ENCODE data around the gene SCAI. TPM values are rescaled to one million over a fixed set of nuclear protein-coding genes. Genes with fewer than 3 reads are reported as not detected.

The SCAI gene
- total and polyA plus RNA-seq, 7 donors: 0.39 to 5.2 (median 1.8) TPM

DNA sequence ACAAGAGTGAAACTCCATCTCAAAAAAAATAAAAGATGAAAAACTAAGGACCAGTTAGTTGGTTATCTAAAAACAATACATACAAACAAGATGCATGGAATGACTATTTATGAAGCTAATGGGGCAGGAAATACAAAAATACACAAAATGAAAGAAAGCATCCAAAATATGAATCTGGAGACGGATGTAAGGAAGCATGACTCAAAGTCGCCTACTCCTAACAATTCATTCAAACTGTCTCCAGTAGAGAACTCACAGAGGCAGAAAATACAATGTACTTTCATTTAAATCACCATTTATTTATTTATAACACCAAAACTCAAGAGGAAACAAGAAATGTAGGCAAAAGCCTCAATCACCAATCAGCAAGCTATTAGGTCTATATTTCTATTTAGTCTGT lies 68.4 kb downstream of the SCAI start:
- no peaks in the 10 kb centered on the region for H3K27me3 ChIP-seq (ENCODE audit: insufficient read depth in 3 of 3, low read length in 2 of 3)
- intact Hi-C loops (cut with DNase I): no loop called here
- no peaks in the 10 kb centered on the region for H3K9me3 ChIP-seq
- H3K36me3 ChIP-seq (ENCODE audit: insufficient read depth in 1 of 2, low read depth in 1 of 2): no peaks in the 10 kb centered on the region
- ATAC-seq (no peak), DNase-seq (no peak)
- WGBS, 3 donors: 76 to 97% (median 92%) methylated on average over 2 of the region's 2 CpGs
- H3K4me3 ChIP-seq: no peak overlapping the region
- H3K4me1 ChIP-seq: no peaks in the 10 kb centered on the region
- TF ChIP-seq, protein P1, sequence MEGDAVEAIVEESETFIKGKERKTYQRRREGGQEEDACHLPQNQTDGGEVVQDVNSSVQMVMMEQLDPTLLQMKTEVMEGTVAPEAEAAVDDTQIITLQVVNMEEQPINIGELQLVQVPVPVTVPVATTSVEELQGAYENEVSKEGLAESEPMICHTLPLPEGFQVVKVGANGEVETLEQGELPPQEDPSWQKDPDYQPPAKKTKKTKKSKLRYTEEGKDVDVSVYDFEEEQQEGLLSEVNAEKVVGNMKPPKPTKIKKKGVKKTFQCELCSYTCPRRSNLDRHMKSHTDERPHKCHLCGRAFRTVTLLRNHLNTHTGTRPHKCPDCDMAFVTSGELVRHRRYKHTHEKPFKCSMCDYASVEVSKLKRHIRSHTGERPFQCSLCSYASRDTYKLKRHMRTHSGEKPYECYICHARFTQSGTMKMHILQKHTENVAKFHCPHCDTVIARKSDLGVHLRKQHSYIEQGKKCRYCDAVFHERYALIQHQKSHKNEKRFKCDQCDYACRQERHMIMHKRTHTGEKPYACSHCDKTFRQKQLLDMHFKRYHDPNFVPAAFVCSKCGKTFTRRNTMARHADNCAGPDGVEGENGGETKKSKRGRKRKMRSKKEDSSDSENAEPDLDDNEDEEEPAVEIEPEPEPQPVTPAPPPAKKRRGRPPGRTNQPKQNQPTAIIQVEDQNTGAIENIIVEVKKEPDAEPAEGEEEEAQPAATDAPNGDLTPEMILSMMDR (IDR thresholded peaks at IDR 0.05): no peak
- H3K27ac ChIP-seq: no peak overlapping the region

DNA sequence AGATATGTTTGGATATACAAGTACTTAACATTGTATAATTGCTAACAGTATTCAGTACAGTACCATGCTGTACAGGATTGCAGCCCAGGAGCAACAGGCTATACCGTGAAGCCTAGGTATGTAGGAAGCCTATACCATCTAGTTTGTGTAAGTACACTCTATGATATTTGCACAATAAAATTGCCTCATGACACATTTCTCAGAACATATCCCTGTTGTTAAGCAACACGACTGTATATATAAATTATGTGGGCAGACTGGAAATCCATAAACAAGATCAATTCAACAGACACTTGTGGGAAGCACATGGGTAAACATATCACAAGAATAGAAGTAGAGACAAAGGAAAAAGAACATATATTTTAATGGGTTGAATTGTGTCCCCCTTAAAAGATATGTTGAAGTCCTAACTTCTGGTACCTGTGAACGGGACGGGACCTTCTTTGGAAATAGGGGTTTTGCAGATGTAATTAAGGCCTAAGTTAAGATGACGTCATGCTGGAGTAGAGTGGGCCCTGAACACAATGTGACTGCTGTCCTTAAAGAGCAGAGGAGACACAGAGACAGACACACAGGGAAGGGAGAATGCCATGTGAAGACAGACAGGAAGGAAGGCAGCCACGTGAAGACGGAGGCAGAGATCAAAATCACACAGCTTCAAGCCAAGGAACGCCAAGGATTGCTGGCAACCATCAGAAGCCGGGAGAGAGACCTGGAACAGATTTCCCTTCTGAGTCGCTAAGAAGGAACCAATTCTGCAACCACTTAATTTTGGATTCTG lies 76.3 kb downstream of the SCAI start:
- Histone ChIP-seq H3K27ac (peak overlapping the region; percentile 32), H3K36me3 (ENCODE audit: insufficient read depth in 1 of 2, low read depth in 1 of 2) (no peaks in the 10 kb centered on the region), H3K4me3 (no peak overlapping the region), H3K9me3 (no peaks in the 10 kb centered on the region), H3K4me1 (no peaks in the 10 kb centered on the region), H3K27me3 (ENCODE audit: insufficient read depth in 3 of 3, low read length in 2 of 3) (no peaks in the 10 kb centered on the region)
- DNase-seq (peak in 1 of 2 donors; percentile 50), ATAC-seq (peak in 3 of 4 donors; percentile 42 to 81 (median 63))
- TF ChIP-seq, protein P1 (IDR thresholded peaks at IDR 0.05): no peak
- WGBS, 3 donors: 36 to 49% (median 39%) methylated on average over 10 of the region's 10 CpGs
- intact Hi-C loops (cut with DNase I): no loop called here

DNA sequence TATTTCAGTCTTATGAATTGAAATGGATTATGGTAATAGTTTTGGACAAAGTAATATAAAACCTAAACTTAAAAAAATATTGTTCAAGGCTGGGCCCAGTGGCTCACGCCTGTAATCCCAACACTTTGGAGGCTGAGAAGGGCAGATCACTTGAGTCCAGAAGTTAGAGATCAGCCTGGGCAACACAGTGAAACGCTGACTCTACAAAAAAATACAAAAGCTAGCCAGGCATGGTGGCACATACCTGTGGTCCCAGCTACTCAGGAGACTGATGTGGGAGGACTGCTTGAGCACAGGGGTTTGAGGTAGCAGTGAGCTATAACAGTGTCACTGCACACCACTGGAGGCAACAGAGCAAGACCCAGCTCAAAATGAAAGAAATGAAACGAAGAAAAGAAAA lies 81.9 kb downstream of the SCAI start:
- no peak for ATAC-seq
- intact Hi-C loops (cut with DNase I): no loop called here
- WGBS, 3 donors: 91 to 96% (median 95%) methylated on average over 3 of the region's 3 CpGs

DNA sequence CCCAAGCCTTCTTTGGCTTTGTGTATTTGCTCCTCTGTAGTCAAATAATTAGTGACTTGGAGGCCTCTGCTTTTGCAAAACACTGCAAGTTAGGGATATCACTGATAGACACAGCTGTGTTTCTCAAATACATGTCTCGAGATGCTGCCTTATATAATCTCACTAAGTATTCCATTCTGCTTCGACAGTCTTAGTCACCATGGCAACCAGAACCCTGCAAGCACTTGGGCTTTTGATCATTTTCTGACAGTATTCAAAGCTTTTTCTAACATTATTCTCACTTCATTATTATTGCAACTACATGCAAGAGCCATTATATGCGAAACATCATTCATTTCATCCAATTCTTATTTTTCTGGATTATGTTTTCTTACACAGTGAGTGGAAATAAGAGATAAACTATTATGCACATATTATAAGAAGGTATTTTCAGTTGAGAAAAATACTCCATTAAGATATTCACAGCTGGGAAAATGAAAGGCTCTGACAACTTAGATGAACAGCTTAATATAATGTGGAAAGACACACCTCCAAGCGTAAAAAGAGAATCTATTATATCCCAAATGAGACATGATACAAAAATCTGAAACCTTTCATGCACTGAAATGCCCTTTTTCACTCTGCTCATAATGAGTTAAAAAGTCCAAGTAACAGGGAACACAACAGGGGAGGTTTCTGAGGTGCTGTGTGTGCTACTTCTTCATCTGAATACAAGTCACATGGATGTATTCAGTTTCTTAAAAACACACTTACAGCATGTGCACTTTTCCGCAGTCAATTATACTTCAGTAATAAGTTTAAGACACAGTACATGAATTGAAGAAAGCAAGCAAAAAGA lies 93.9 kb downstream of the SCAI start:
- H3K9me3 ChIP-seq: no peaks in the 10 kb centered on the region
- no peak overlapping the region for H3K27ac ChIP-seq
- 82 to 85% (median 83%) methylated on average over 5 of the region's 5 CpGs for WGBS, 3 donors
- H3K4me1 ChIP-seq: no peaks in the 10 kb centered on the region
- TF ChIP-seq, protein P1 (IDR thresholded peaks at IDR 0.05): no peak
- ATAC-seq (no peak), DNase-seq (no peak)
- no peak overlapping the region for H3K4me3 ChIP-seq
- intact Hi-C loops (cut with DNase I): no loop called here
- H3K36me3 ChIP-seq (ENCODE audit: insufficient read depth in 1 of 2, low read depth in 1 of 2): peaks cover 0 to 4% of the 10 kb centered on the region in 2 donors
- H3K27me3 ChIP-seq (ENCODE audit: insufficient read depth in 3 of 3, low read length in 2 of 3): no peaks in the 10 kb centered on the region

More for the DNA sequence above, 81.9 kb downstream of the SCAI start:
- no peaks in the 10 kb centered on the region for H3K9me3 ChIP-seq
- H3K4me1 ChIP-seq: no peaks in the 10 kb centered on the region
- no peak overlapping the region for H3K4me3 ChIP-seq
- H3K27me3 ChIP-seq (ENCODE audit: insufficient read depth in 3 of 3, low read length in 2 of 3): no peaks in the 10 kb centered on the region
- no peaks in the 10 kb centered on the region for H3K36me3 ChIP-seq (ENCODE audit: insufficient read depth in 1 of 2, low read depth in 1 of 2)
- DNase-seq: no peak
- H3K27ac ChIP-seq: no peak overlapping the region
- TF ChIP-seq, protein P1 (IDR thresholded peaks at IDR 0.05): no peak

Data from psoas muscle (tissue), 8 donors.